ENCODE results near the gene DGKB. TPM values are rescaled to one million over a fixed set of nuclear protein-coding genes. Genes with fewer than 3 reads are reported as not detected.
"Not testable (repeated sequence)": the region's sequence is repeated elsewhere in the genome, so short reads cannot be mapped to it uniquely, and the experiment has no call there.

DGKB gene
- total RNA-seq, 1 experiment from 2014 or later = 0.12 TPM

GRCh38 chr7:14292737-14293136 lies 609.8 kb downstream of the DGKB start:
- no peak for DNase-seq (ENCODE audit: low spot score)

GRCh38 chr7:14289957-14290356 lies 612.6 kb downstream of the DGKB start:
- no peak for DNase-seq (ENCODE audit: low spot score)

- DNase-seq (ENCODE audit: low spot score) = no peak
Measured at GRCh38 chr7:14288701-14289100, 613.9 kb downstream of the DGKB start.

- DNase-seq (ENCODE audit: low spot score) = no peak
Measured at GRCh38 chr7:14287398-14287797, 615.2 kb downstream of the DGKB start.

- DNase-seq (ENCODE audit: low spot score) = no peak
Measured at GRCh38 chr7:14286036-14286435, 616.5 kb downstream of the DGKB start.

- DNase-seq (ENCODE audit: low spot score) = not testable (repeated sequence)
Measured at GRCh38 chr7:14279065-14279871, 623.3 kb downstream of the DGKB start.

- no peak for DNase-seq (ENCODE audit: low spot score)
Measured at GRCh38 chr7:14275356-14275755, 627.2 kb downstream of the DGKB start.

- DNase-seq (ENCODE audit: low spot score) = no peak
Measured at GRCh38 chr7:14271441-14271840, 631.1 kb downstream of the DGKB start.

- DNase-seq (ENCODE audit: low spot score) = no peak
Measured at GRCh38 chr7:14270099-14270498, 632.5 kb downstream of the DGKB start.

- no peak for DNase-seq (ENCODE audit: low spot score)
Measured at GRCh38 chr7:14260011-14260410, 642.5 kb downstream of the DGKB start.

GRCh38 chr7:14258861-14259260 lies 643.7 kb downstream of the DGKB start:
- no peak for DNase-seq (ENCODE audit: low spot score)

- no peak for DNase-seq (ENCODE audit: low spot score)
Measured at GRCh38 chr7:14258441-14258840, 644.1 kb downstream of the DGKB start.

GRCh38 chr7:14252458-14252857 lies 650.1 kb downstream of the DGKB start:
- DNase-seq (ENCODE audit: low spot score) = no peak

GRCh38 chr7:14242175-14242574 lies 660.4 kb downstream of the DGKB start:
- no peak for DNase-seq (ENCODE audit: low spot score)

GRCh38 chr7:14236834-14237233 lies 665.7 kb downstream of the DGKB start:
- DNase-seq (ENCODE audit: low spot score) = no peak

- DNase-seq (ENCODE audit: low spot score) = no peak
Measured at GRCh38 chr7:14235056-14235455, 667.5 kb downstream of the DGKB start.

GRCh38 chr7:14233868-14234369 lies 668.6 kb downstream of the DGKB start:
- no peak for DNase-seq (ENCODE audit: low spot score)

- no peak for DNase-seq (ENCODE audit: low spot score)
Measured at GRCh38 chr7:14233076-14233867, 669.3 kb downstream of the DGKB start.

- no peak for DNase-seq (ENCODE audit: low spot score)
Measured at GRCh38 chr7:14229047-14229446, 673.5 kb downstream of the DGKB start.

- DNase-seq (ENCODE audit: low spot score) = no peak
Measured at GRCh38 chr7:14228341-14228740, 674.2 kb downstream of the DGKB start.

- DNase-seq (ENCODE audit: low spot score) = no peak
Measured at GRCh38 chr7:14226126-14226525, 676.4 kb downstream of the DGKB start.

- DNase-seq (ENCODE audit: low spot score) = no peak
Measured at GRCh38 chr7:14219125-14219524, 683.4 kb downstream of the DGKB start.

- DNase-seq (ENCODE audit: low spot score) = no peak
Measured at GRCh38 chr7:14218338-14218737, 684.2 kb downstream of the DGKB start.
